Measurements from ENCODE around the gene MAP2K7.

- TF ChIP-seq, protein P1, sequence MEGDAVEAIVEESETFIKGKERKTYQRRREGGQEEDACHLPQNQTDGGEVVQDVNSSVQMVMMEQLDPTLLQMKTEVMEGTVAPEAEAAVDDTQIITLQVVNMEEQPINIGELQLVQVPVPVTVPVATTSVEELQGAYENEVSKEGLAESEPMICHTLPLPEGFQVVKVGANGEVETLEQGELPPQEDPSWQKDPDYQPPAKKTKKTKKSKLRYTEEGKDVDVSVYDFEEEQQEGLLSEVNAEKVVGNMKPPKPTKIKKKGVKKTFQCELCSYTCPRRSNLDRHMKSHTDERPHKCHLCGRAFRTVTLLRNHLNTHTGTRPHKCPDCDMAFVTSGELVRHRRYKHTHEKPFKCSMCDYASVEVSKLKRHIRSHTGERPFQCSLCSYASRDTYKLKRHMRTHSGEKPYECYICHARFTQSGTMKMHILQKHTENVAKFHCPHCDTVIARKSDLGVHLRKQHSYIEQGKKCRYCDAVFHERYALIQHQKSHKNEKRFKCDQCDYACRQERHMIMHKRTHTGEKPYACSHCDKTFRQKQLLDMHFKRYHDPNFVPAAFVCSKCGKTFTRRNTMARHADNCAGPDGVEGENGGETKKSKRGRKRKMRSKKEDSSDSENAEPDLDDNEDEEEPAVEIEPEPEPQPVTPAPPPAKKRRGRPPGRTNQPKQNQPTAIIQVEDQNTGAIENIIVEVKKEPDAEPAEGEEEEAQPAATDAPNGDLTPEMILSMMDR (conservative IDR thresholded peaks at IDR 0.05 in 1 of 2, IDR thresholded peaks at IDR 0.05 in 1 of 2; ENCODE audit: low read depth in 1 of 2, low read length in 2 of 2): no peak
- TF ChIP-seq EZH2 (IDR thresholded peaks at IDR 0.05; ENCODE audit: low read length, missing control alignments): no peak
Measured at GRCh38 chr19:7872306-7873204, 31.1 kb upstream of the MAP2K7 start.

All from fibroblast of lung (primary cell).